ENCODE data around the gene AKNA. TPM values are rescaled to one million over a fixed set of nuclear protein-coding genes. Genes with fewer than 3 reads are reported as not detected.

The AKNA gene
- total RNA-seq, 1 donor from 2014 or later = 16.6 TPM

GRCh38 chr9:114361542-114361941 is 26.2 kb downstream of the AKNA start:
- TF ChIP-seq, protein P1, sequence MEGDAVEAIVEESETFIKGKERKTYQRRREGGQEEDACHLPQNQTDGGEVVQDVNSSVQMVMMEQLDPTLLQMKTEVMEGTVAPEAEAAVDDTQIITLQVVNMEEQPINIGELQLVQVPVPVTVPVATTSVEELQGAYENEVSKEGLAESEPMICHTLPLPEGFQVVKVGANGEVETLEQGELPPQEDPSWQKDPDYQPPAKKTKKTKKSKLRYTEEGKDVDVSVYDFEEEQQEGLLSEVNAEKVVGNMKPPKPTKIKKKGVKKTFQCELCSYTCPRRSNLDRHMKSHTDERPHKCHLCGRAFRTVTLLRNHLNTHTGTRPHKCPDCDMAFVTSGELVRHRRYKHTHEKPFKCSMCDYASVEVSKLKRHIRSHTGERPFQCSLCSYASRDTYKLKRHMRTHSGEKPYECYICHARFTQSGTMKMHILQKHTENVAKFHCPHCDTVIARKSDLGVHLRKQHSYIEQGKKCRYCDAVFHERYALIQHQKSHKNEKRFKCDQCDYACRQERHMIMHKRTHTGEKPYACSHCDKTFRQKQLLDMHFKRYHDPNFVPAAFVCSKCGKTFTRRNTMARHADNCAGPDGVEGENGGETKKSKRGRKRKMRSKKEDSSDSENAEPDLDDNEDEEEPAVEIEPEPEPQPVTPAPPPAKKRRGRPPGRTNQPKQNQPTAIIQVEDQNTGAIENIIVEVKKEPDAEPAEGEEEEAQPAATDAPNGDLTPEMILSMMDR (conservative IDR thresholded peaks at IDR 0.05) = no peak

GRCh38 chr9:114359801-114360200 is 28.0 kb downstream of the AKNA start:
- no peaks in the 10 kb centered on the region for H3K4me1 Mint-ChIP-seq
- no peaks in the 10 kb centered on the region for H3K27me3 Mint-ChIP-seq (ENCODE audit: low read depth)
- H3K36me3 Mint-ChIP-seq (ENCODE audit: low read depth) = peaks cover 8% of the 10 kb centered on the region
- DNase-seq (ENCODE audit: low read depth, low spot score) = no peak
- TF ChIP-seq, protein P1 (conservative IDR thresholded peaks at IDR 0.05) = no peak
- no peaks in the 10 kb centered on the region for H3K9me3 Mint-ChIP-seq
- H3K27ac Mint-ChIP-seq (ENCODE audit: unreplicated experiment) = no peak overlapping the region
- no peak overlapping the region for H3K4me3 Mint-ChIP-seq

More at GRCh38 chr9:114361542-114361941, 26.2 kb downstream of the AKNA start:
- H3K4me3 Mint-ChIP-seq = no peak overlapping the region
- no peak for DNase-seq (ENCODE audit: low read depth, low spot score)
- no peaks in the 10 kb centered on the region for H3K9me3 Mint-ChIP-seq
- H3K4me1 Mint-ChIP-seq = no peaks in the 10 kb centered on the region
- H3K27ac Mint-ChIP-seq (ENCODE audit: unreplicated experiment) = no peak overlapping the region
- H3K36me3 Mint-ChIP-seq (ENCODE audit: low read depth) = peaks cover 8% of the 10 kb centered on the region
- H3K27me3 Mint-ChIP-seq (ENCODE audit: low read depth) = no peaks in the 10 kb centered on the region

- TF ChIP-seq, protein P1 (conservative IDR thresholded peaks at IDR 0.05) = no peak
- no peaks in the 10 kb centered on the region for H3K27me3 Mint-ChIP-seq (ENCODE audit: low read depth)
- H3K4me1 Mint-ChIP-seq = no peaks in the 10 kb centered on the region
- no peaks in the 10 kb centered on the region for H3K9me3 Mint-ChIP-seq
- no peak for DNase-seq (ENCODE audit: low read depth, low spot score)
- H3K27ac Mint-ChIP-seq (ENCODE audit: unreplicated experiment) = no peak overlapping the region
- H3K36me3 Mint-ChIP-seq (ENCODE audit: low read depth) = peaks cover 8% of the 10 kb centered on the region
- H3K4me3 Mint-ChIP-seq = no peak overlapping the region
These were observed 29.9 kb downstream of the AKNA start for GRCh38 chr9:114357911-114358328.

DNA sequence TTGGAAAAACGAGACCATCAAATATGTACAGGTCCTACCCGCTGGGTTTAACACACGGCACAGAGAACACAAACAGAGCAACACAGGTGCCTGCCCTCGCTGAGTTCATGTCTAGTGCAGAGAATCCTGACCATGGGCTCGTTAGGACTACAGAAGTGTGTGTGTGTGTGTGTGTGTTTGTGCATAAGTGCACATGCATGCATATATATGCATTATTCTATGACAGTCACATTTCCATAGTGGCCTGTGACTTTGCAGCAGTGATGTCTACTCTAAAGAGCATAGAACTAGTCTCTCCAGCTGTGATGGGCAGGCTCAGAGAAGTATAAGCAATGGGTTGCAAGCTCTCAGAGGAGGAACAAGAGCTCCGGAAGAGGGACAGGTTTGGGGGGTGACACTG is 30.4 kb downstream of the AKNA start:
- DNase-seq (ENCODE audit: low read depth, low spot score) = no peak
- no peak overlapping the region for H3K27ac Mint-ChIP-seq (ENCODE audit: unreplicated experiment)
- TF ChIP-seq, protein P1 (conservative IDR thresholded peaks at IDR 0.05) = no peak
- H3K4me3 Mint-ChIP-seq = no peak overlapping the region
- peaks cover 8% of the 10 kb centered on the region for H3K36me3 Mint-ChIP-seq (ENCODE audit: low read depth)
- H3K27me3 Mint-ChIP-seq (ENCODE audit: low read depth) = no peaks in the 10 kb centered on the region
- no peaks in the 10 kb centered on the region for H3K4me1 Mint-ChIP-seq
- no peaks in the 10 kb centered on the region for H3K9me3 Mint-ChIP-seq

DNA sequence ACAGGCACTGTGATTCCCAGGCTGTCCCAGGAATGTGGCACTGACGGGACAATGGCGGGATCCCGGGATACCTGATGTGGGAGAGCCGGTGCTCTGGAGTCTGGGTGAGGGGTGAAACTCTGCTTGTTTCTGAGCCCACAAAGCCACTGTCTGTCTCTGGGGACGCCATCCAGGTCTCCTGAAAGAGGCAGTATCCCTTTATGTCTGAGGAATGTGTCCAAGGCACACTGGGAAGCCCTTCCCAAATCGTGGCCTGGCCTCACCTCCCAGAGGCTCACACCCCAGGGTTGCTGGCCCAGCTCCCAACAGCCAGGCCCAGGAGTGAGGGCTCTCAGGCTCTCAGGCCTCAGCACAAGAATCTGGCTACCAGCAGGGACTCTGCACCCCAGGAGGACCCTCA is 31.0 kb downstream of the AKNA start:
- Mint-ChIP-seq H3K27me3 (ENCODE audit: low read depth) (no peaks in the 10 kb centered on the region), H3K4me3 (no peak overlapping the region), H3K36me3 (ENCODE audit: low read depth) (peaks cover 8% of the 10 kb centered on the region), H3K4me1 (no peaks in the 10 kb centered on the region), H3K9me3 (no peaks in the 10 kb centered on the region), H3K27ac (ENCODE audit: unreplicated experiment) (peak overlapping the region; percentile 19)
- no peak for DNase-seq (ENCODE audit: low read depth, low spot score)
- TF ChIP-seq, protein P1 (conservative IDR thresholded peaks at IDR 0.05) = no peak

- Mint-ChIP-seq H3K4me1 (no peaks in the 10 kb centered on the region), H3K9me3 (no peaks in the 10 kb centered on the region), H3K27ac (ENCODE audit: unreplicated experiment) (no peak overlapping the region), H3K4me3 (no peak overlapping the region), H3K36me3 (ENCODE audit: low read depth) (peaks cover 3% of the 10 kb centered on the region), H3K27me3 (ENCODE audit: low read depth) (no peaks in the 10 kb centered on the region)
- TF ChIP-seq, protein P1 (conservative IDR thresholded peaks at IDR 0.05) = no peak
- DNase-seq (ENCODE audit: low read depth, low spot score) = no peak
These were observed 32.0 kb downstream of the AKNA start for GRCh38 chr9:114355821-114356220.
